CD4-positive, alpha-beta T cell treated with Interleukin-6 for 4 hours (primary cell): ENCODE results near the gene SEC22A.
A peak's percentile ranks its signal among the peaks of the same experiment; 100 is the strongest.

ENCODE experiments used
- DNase-seq: peaks from one replicate; pipeline ENCODE4 v3.0.0-alpha.2; 2020; ENCODE audit warnings: mixed read lengths

SEC22A gene

DNA sequence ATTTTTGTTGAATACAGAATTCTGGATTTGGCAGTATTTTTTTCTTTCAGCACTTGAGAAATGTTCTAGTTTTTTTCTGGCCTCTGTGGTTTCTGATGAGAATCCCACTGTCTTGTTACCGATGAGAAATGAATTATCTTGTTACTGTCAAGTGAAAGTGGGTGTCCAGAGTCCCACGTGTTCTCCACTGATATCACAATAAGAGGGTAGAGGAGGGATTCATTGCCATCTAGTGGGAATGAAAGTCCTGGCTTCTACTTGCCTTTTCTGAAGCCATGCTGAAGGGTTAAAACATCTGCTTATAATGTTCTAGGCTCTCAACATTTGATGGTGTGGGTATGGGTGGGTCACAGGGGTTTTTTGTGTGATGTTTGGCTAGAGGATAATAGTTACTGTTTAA, 66.1 kb downstream of the SEC22A start:
- no peak for DNase-seq

DNA sequence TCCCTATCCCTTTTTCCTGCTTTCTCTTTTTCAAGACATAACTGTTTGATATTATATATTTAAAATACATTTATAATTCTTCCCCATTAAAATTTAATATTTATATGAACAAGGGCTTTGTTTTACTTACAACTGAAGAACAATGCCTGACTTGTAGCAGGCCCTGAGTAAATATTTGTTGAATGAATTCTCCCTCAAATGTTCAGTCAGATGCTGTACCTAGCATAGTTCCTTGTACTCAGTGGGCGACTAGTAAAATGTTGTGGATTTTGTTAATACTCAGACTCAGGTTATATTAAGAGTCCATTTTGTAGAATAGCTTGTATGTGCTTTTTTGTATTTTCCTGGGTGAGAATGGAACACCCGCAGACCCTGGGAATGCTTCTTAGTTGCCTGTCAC, 69.1 kb downstream of the SEC22A start:
- no peak for DNase-seq

DNA sequence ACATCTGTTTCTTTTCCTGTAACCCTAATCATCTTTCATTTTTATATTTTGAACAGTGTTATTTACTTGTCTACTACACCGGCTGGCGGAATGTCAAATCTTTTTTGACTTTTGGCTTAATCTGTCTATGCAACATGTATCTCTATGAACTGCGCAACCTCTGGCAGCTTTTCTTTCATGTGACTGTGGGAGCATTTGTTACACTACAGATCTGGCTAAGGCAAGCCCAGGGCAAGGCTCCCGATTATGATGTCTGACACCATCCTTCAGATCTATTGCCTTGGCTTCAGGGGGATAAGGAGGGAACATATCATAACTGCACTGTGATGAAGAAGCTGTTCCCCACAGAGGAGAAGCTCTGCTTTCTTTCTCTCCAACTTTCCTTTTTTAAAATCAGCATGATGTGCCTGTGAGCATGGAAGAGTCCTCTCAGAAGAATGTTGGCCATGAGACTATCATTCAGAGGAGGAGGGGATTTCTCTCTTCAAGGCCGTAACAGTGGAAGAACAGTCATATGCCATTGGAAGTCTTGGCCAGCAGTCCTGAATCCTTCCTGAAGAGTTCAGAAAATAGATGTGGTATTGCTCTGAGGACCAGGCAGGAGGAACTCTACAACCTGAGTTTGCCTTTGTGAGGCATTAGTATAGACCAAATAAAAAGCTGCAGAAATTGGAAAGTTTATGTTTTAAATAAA, 69.9 kb downstream of the SEC22A start:
- DNase-seq: no peak

DNA sequence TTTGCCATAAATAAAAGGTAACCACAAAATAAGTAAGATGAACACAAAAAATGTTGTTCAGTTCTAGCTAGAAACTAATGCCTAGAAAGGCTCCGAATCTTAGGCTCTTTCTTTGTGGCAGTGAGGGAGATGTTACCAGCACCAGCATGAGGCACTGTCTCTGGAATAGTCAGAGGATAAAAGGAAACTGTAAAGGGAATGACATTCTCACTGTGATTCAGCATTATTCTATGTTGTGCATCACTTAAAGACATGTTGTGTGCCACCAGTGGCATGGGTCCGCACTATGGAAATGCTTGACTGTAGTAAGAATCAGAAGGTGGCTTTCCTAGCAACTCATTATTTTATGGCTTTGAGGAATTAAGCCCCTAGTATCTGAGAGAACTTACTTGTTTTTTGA, 70.8 kb downstream of the SEC22A start:
- no peak for DNase-seq

DNA sequence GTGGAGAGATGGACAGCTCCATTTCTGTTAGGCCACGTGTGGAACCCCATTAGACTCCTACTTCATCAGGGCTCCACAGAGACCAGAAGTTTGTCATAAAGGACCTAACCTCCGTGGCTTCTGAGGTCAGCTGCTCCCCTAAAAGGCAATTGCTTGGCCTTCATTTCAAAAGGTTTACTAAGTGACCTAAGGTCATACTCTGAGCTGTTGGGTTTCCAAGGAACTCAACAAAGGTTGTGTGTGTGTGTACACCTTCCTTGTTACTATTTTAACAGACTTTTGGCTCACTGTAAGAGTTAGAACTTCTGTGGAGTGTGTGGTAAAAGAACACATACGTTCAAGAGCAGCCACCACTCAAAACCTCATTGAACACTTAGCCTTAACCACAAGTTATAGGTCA, 73.9 kb downstream of the SEC22A start:
- no peak for DNase-seq

DNA sequence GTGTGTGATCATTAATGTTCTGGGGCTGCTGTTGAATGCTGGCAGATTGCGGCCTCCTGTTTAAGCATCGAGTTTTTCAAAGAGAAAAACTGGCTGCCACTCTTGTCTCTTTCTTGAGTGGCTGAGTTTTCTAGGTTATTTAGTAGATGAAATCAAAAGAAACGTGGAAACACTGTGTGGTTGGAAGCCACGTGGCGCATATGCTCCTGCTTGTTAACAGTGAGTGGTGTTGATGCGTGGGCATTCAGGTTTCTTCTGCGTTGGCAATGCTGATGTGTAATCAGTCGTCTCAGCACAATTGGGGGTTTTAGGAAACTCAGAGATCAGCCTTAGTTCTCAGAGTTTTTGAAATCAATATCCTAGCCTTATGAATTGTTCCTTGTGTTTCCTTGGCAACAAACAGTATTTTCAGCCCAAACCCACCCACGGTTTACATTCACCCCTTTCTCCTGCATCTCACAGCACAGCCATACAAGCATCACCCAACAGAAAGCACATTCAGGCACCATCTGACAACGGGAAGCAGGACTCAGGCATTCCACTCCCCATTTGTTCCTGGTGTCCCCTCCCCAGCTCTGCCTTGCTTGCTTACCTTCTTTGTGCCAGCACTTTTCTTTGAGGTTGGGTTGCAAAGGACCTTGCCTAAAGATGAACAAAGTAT, 74.7 kb downstream of the SEC22A start:
- DNase-seq: no peak

DNA sequence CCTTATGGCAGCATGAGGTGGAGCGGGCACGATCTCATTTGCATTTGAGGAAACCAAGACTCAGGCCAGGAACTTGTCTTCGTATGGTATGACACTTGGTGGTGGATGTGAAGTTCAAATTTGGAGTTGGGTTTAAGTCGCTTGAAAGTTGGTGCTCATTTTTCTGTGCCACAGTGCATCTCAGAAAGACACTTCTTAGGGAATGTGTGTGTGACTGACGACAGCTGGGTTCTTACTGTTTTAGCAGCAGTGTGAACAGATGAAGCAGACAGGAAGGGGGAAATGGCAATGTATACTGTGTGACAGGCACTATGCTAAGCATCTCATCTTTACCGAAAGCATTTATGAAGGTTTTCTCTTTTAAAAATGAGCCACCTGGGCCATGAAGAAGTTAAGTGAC, 75.4 kb downstream of the SEC22A start:
- no peak for DNase-seq

DNA sequence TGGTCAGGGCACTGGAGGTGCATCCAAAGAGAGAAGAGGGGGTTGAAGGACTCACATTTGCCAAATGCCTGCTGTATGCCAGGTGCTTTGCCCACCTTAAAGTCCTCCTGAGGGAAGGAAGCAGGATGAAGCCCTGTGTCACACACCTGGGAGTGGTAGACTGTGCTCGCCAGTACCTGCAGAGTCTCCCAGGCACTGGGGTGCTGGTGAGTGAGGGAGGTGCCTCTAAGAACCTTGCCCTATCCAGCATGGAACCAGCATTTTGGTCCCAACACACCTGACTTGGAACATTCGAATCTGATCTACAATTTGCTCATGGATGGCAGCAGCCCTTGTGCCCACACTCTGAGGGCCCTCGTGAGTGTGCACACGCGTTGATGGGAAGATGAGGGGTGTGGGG, 76.7 kb downstream of the SEC22A start:
- DNase-seq: no peak

DNA sequence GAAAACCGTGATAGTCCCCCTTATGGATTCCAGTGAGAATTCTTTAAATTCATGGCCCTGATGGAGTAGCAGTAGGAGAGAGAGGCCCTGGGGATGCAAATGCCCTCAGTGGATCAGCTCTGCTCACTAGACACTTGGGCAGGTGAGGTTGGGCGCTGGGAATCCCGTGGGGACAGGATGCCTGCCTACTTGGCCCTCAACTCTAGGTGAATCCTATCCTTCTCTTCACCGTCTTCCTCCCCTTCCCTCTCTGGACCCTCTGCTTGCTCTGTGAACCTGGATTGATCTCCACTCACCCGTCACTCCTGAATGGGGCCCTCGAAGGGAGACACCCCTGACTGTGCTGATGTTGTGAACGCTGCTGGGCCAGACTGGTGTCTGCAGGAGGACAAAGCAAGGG, 77.4 kb downstream of the SEC22A start:
- no peak for DNase-seq

DNA sequence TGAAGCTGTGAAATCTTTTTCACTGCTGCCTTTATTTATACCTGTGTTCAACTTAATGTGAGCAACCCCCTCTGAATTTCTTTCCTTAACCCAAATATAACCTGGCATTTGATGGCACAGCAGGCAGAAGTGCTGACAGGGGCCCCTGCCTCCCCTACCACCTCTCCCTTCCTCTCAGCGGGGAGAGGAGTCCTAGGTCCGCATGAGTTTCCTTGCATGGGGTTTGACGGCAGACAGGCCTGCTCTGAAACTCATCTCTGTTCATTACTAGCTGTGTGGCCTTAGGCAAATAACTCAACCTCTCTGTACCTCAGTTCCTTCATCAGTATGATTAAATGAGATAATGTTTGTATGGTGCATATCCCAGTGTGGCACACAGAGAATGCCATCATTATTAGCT, 79.7 kb downstream of the SEC22A start:
- no peak for DNase-seq

DNA sequence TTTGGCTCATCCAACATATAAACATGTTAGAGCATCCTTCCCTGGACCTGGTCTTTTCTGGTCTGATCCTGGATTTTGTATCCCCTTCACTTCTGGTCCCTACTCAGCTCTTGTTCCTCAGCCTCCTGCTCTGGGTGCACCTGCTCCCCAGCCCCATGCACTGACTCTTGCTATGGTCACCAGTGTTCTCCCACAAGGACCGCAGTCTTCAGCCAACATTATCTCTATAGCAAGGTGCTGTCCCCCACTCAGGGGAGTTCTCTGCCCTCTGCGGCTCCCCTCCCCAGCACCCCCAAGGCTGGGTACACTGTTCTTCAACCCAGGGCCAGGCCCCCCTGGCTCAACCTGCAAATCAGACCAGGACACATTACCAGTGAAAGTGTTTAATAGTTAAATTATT, 80.2 kb downstream of the SEC22A start:
- DNase-seq: no peak

DNA sequence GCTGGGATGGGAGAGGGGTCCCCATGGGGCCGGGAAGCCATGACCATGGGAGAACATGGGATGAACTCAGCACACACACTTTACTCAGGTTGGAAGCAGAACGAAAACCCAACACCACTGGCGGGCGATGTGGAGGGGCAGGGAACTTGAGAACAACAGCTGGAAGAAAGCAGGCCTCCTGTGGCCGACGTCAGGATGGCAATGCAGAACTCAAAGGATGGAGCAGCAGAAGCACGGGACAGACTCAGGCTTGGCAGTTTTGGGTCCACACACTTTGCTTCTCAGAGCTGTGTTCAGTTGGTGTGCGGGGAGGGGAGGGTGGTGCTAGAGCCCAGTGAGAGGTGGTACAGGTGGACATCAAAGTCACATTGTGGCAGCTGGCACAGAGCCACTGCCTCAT, 80.7 kb downstream of the SEC22A start:
- no peak for DNase-seq

DNA sequence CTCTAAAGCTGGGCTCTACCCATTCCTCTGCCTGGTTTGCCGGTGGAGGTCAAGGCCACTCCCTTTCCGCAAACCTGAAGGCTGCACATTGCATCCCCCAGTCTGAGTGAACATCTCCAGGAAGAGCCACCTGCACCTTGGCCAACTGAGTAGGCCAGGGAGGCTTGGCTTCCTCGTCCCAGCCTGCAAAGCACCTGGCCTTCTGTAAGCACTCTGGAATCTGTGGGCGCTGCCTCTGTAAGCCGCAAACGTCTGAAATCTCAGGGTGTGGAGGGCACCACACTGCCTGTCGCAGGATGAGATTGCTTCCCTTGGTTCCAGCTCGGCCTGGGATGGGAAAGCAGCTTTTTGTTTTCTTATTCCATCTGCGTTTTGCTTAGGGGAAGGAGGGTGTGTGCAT, 81.3 kb downstream of the SEC22A start:
- DNase-seq: no peak

DNA sequence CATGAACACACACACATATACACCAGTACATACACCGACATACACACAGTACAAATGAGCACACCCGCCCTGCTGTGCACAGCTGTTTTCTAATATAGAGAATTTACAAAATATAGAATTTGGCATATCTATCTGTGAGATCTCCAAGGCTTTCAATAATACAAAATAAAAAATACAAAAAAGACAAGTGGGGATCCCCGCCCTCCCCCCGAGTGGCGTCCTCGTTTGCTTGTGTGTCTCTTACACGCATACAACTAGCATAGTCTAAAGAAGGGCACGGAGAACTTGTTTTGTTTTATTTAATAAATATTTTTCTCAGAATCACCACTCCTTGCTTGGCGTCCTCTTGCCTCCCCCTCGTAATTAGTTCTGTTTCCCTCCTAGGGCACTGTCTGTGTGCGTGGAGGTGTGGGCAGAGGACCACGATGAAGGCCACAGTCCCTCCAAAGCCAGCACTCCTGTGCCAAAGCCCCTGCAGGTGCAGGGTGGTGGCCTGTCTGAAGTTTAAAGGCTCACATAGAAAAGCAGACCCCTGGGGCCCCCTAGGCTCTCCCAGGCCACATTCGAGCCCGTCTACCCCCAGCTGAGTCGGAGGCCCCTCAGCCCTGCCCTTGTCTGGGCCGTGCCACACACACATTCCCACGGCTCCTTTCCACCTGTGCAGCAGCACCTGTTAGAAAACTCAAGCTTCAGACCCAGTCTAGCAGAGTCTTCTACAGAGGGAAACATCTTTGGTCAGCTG, 82.1 kb downstream of the SEC22A start:
- no peak for DNase-seq

DNA sequence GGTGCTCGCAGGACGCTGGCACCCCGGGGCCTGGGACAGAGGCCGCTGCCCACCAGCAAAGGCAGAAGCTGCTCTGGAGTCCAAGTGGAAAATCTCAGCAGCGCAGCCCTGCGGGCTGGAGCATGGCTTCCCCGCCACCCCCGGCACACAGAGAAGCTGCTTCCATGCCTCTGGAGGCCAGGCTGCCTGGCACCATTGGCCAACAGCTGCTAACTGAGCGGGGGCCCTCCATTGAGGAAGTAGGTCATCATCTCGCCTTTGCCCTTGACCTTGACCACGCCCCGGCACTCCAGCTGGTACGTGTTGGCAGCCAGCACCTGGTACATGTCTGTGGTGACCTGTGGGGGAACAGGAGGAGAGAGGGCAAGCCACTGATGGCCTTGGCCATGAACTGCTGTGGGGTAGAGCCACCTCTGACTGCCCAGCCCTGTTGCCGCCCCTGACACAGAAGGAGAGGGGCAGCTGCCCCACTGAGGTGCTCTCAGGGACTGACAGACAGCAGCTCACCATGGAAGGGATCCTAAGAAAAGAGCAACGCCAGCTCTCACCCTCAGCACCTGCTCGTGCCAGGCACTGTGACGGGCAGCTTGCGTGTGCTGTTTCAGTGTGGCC, 82.8 kb downstream of the SEC22A start:
- no peak for DNase-seq

DNA sequence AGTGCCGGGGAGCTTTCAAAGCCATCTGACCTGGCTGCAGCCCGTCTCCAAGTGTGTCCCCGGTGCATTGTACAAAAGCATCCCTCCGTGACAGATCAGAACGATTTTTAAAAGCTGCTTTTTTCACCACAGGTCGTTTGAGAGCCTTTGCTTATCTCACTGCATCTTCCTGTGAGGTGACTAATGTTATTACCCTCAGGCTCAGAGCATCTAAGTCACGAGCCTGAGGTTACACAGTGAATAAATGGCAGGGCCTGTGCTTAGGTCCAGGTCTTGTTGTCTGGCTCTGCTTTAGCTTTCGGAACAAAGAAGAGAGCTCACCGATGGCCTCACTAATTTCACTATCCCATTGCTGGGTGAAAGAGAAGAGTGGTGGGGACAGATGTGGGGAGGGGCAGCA, 83.3 kb downstream of the SEC22A start:
- no peak for DNase-seq

DNA sequence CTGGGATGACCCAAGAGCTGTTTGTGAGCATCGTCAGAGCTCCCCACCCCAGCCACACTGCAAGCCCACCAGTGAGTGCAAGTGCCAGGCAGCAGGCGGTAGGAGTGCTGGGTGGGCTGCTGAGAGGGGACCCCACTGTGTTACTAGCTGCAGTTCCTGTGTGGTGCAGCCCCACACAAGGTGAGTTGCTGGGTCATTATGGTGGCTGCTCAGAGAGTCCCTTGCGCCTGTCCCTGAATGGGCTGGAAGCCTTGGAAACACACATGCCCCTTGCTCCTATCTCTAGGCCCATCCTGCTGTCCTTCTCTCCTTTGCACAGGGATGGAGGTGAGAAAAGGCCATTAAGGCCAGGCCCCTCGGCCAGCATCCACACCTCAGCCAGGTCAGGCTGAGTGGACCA, 83.7 kb downstream of the SEC22A start:
- no peak for DNase-seq

DNA sequence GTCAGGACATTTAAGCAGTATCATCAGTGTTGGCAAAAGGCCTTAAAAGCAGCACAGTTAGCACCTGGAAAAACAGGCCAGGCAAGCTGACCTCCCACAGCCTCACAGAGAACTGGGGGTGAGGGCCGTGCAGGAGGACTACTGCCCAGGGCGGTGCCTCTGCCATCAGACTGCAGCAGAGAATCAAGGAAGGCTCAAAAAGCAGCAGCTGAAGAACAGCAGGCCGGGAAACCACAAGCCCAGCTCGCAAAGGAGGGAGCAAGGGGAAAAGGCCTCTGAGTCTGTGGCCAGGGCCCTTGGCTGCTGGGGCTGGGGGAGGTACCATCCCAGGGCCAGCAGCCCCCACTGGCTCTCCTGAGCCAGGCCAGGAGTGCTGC, 84.2 kb downstream of the SEC22A start:
- no peak for DNase-seq

DNA sequence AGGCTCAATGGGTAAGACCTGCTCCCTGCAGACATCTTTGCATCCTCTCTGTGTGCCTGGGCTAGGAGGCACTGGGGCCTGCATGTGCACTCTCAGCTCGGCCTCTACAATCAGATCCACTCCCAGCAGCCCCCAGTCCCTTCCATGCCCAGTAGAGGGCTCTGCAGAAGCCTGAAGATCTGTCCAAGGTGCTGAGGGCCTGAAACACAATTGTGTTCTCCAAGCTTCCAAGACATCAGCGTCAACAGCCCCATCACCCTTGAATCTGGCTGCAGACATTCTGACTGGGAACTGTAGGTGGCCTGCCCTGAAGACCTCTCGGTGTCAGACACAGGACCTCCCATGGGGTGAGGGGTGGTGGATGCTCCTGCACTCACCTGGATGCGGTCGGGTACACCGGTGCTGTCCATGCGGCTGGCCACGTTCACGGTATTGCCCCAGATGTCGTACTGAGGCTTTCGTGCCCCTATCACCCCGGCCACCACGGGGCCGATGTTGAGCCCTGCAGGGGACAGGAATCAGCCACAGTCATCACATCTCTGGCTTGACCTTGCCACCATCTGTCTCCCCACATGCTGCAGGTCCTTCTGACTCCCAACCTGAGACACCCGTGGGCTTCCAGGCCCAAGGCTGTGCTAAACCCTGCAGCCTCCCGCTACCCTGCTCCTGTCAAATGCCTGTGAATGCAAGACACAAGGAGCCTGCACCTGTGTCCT, 84.7 kb downstream of the SEC22A start:
- peak; percentile 16 for DNase-seq

DNA sequence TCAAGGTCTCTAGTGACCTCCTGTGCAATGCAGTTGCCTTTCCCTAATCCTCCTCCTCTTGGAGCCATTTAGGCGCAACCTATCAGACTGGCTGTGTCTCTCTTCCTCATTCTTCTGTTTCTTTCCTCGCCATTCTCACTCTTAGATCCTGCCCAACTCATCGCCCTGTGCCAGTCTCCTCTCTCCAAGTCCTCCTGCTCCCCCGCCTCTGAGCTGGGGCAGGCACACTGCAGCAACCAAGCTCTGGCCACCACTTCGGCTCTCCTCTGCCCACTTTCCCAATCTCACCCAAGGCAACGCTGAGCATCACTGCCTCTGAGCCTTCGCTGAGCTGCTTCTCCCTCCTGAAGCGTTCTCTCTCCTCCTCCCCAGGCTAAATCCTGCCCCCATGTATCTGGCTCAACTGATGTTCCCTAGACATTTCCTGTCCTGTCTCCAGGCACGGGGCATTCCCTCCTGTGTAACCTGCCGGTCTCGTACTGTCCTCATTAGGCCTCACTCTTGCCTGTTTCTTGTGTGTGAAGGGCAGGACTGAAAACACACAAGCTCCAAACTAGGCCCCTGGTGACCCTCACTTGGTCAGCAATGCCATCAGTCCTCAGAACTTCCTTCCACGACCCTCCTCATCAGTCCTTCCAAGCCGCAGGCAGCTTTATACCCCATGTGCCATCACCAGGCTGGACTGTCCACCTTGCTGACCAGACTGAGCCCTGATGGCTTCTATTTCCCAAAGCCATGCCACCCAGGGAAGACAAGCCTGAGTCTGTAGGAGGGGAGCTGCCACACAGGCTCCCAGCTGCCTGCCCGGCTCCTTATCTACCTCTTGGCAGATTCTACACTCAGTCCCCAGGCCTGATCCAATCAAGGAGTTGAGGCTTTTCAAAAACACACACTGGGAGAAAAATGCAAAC, 85.6 kb downstream of the SEC22A start:
- DNase-seq: no peak

DNA sequence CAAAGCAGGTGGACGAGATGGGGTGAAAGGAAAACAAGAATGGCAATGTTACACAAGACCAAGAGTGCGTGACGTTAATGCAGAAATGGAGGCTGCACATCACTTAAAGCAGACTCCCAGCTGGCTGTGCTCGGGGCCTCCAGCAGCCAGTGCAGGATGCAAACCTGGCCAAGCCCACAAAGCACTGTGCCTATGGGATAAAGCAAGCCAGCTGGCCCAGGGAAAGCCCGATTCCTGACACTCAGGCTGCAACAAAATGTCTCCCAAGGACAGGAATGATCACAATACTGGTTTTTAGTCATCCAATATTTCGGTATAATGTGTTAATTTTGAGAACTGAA, 86.2 kb downstream of the SEC22A start:
- no peak for DNase-seq

DNA sequence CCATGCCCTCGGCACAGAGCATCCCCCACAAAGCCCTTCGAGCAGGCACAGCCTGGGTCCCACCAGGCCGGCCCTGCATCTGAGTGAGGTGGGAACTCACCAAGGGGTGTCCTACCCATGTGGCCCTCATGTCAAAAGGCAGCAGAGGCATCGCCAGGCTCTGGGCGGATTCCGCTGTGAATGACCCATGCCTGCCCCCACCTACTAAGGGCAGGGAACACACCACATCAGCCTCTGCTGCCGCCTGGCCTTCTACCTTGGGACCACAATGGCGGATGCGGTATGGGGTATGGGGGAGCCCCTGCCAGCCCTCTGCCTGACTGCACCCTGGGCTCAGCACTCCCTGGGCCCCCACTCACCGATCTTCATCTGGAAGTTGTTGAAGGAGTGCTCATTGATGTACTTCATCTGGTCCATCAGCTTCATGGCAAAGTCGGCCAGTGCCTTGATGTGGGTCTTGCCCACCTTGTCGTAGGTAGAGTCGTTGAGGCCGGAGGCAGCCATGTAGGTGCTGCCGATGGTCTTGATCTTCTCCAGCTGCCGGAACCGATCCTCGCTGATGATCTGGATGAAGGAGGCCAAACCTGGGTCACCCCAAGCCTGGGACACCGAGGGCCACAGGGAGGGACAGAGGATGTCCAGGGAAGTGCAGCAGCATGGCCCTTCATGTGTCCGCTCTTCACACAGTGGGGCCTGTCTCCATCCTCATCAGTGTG, 87.8 kb downstream of the SEC22A start:
- no peak for DNase-seq
